RCC 7860 (cell line): ENCODE measurements around the gene EGFR.
A peak's percentile ranks its signal among the peaks of the same experiment; 100 is the strongest.

Experiments
- DNase-seq: peaks from one replicate; pipeline ENCODE4 v3.0.0-alpha.2; 2015; ENCODE audit warnings: low spot score
- FAIRE-seq: peaks from 2 replicates; lab custom pipeline; 2012; peaks lifted over from hg19 to GRCh38; lab: Jason Lieb, UNC

Gene EGFR

GRCh38 chr7:55255496-55256445, 237.0 kb downstream of the EGFR start:
- DNase-seq (peak; percentile 60), FAIRE-seq (no peak)

- FAIRE-seq: peak; percentile 92
- peak; percentile 79 for DNase-seq
These were observed 239.8 kb downstream of the EGFR start for GRCh38 chr7:55258631-55259030.

GRCh38 chr7:55260171-55260570, 241.4 kb downstream of the EGFR start:
- no peak for FAIRE-seq
- DNase-seq: peak; percentile 9

DNA sequence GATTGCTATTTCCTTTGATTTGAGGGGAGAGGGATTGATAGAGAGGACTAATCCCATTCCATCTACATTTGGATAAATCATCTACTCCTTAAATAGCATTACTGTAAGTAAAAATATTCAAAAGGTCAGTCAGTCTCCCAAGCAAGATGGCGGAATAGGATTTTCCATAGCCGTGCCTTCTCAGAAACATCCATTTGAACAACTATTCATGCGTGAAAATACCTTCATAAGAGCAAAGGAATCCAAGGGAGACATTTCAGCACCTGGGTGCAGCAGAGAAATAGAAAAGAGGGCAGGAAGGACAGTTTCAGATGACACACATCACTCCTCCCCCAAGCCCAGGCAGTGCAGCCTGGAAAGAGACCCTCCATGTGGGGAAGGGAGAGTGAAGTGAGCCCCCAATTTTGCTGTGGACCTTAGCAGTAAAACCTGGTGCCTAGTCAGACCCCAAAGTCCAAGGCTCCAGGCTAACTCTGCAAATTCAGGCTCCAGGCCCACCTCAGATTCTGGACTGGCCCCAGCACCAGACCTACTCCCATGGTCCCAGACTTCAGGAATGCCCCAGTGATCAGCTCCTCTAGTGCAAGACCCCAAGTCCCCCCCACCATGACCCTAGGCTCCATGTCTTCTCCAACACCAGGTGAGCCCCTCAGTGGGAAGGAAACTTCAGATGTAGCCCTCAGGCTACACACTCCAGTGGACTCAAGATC, 242.0 kb downstream of the EGFR start:
- FAIRE-seq (peak; percentile 55), DNase-seq (peak; percentile 34)
